Measurements from ENCODE around the gene SLC36A4. TPM values are rescaled to one million over a fixed set of nuclear protein-coding genes. Genes with fewer than 3 reads are reported as not detected.

The SLC36A4 gene
- total and polyA plus RNA-seq, 2 donors from 2014 or later, result 8.2 to 19.4 TPM

- Histone ChIP-seq H3K4me3 (ENCODE audit: low read length in 3 of 3) (no peak overlapping the region), H3K36me3 (ENCODE audit: control insufficient read depth in 2 of 3, insufficient read depth in 3 of 3, low read length in 3 of 3) (peaks cover 0 to 4% (median 0%) of the 10 kb centered on the region in 3 donors), H3K27me3 (ENCODE audit: control insufficient read depth, insufficient read depth, low read length) (no peaks in the 10 kb centered on the region), H3K9me3 (ENCODE audit: control insufficient read depth in 2 of 3, insufficient read depth in 1 of 3, low read length in 3 of 3) (no peaks in the 10 kb centered on the region), H3K4me1 (ENCODE audit: control insufficient read depth in 2 of 3, insufficient read depth in 2 of 3, low read depth in 1 of 3, low read length in 3 of 3) (no peaks in the 10 kb centered on the region), H3K9ac (ENCODE audit: low read length in 3 of 3) (no peak overlapping the region), H3K27ac (ENCODE audit: low read depth in 2 of 2, low read length in 2 of 2) (no peak overlapping the region)
- peak in 2 of 5 donors; percentile 27 to 29 for DNase-seq
- intact Hi-C loops (cut with DNase I), result no loop called here
- no peak for FAIRE-seq
- TF ChIP-seq CTCF (IDR thresholded peaks at IDR 0.05; ENCODE audit: borderline replicate concordance, extremely low read depth, insufficient read depth), result no peak
Observed at GRCh38 chr11:93166862-93167261, 30.9 kb downstream of the SLC36A4 start.

GRCh38 chr11:93166194-93166593 is 31.6 kb downstream of the SLC36A4 start:
- Histone ChIP-seq H3K9me3 (ENCODE audit: control insufficient read depth in 2 of 3, insufficient read depth in 1 of 3, low read length in 3 of 3) (no peaks in the 10 kb centered on the region), H3K4me1 (ENCODE audit: control insufficient read depth in 2 of 3, insufficient read depth in 2 of 3, low read depth in 1 of 3, low read length in 3 of 3) (no peaks in the 10 kb centered on the region), H3K4me3 (ENCODE audit: low read length in 3 of 3) (no peak overlapping the region), H3K27ac (ENCODE audit: low read depth in 2 of 2, low read length in 2 of 2) (no peak overlapping the region), H3K27me3 (ENCODE audit: control insufficient read depth, insufficient read depth, low read length) (no peaks in the 10 kb centered on the region), H3K36me3 (ENCODE audit: control insufficient read depth in 2 of 3, insufficient read depth in 3 of 3, low read length in 3 of 3) (peaks cover 0 to 4% (median 0%) of the 10 kb centered on the region in 3 donors), H3K9ac (ENCODE audit: low read length in 3 of 3) (no peak overlapping the region)
- intact Hi-C loops (cut with DNase I), result no loop called here
- no peak for DNase-seq
- FAIRE-seq, result no peak
- TF ChIP-seq CTCF (IDR thresholded peaks at IDR 0.05; ENCODE audit: borderline replicate concordance, extremely low read depth, insufficient read depth), result no peak

GRCh38 chr11:93160808-93161207 is 37.0 kb downstream of the SLC36A4 start:
- Histone ChIP-seq H3K36me3 (ENCODE audit: control insufficient read depth in 2 of 3, insufficient read depth in 3 of 3, low read length in 3 of 3) (peaks cover 0 to 4% (median 0%) of the 10 kb centered on the region in 3 donors), H3K27ac (ENCODE audit: low read depth in 2 of 2, low read length in 2 of 2) (no peak overlapping the region), H3K4me1 (ENCODE audit: control insufficient read depth in 2 of 3, insufficient read depth in 2 of 3, low read depth in 1 of 3, low read length in 3 of 3) (no peaks in the 10 kb centered on the region), H3K4me3 (ENCODE audit: low read length in 3 of 3) (no peak overlapping the region), H3K27me3 (ENCODE audit: control insufficient read depth, insufficient read depth, low read length) (no peaks in the 10 kb centered on the region), H3K9me3 (ENCODE audit: control insufficient read depth in 2 of 3, insufficient read depth in 1 of 3, low read length in 3 of 3) (no peaks in the 10 kb centered on the region), H3K9ac (ENCODE audit: low read length in 3 of 3) (no peak overlapping the region)
- DNase-seq (peak in 1 of 5 donors; percentile 19), FAIRE-seq (no peak)
- no peak for TF ChIP-seq CTCF (IDR thresholded peaks at IDR 0.05; ENCODE audit: borderline replicate concordance, extremely low read depth, insufficient read depth)
- intact Hi-C loops (cut with DNase I), result no loop called here

GRCh38 chr11:93160156-93160555 is 37.6 kb downstream of the SLC36A4 start:
- no peaks in the 10 kb centered on the region for H3K27me3 ChIP-seq (ENCODE audit: control insufficient read depth, insufficient read depth, low read length)
- intact Hi-C loops (cut with DNase I), result no loop called here
- no peak for TF ChIP-seq CTCF (IDR thresholded peaks at IDR 0.05; ENCODE audit: borderline replicate concordance, extremely low read depth, insufficient read depth)
- no peak for DNase-seq
- no peak overlapping the region for H3K4me3 ChIP-seq (ENCODE audit: low read length in 3 of 3)
- H3K36me3 ChIP-seq (ENCODE audit: control insufficient read depth in 2 of 3, insufficient read depth in 3 of 3, low read length in 3 of 3), result peaks cover 0 to 4% (median 0%) of the 10 kb centered on the region in 3 donors
- no peak overlapping the region for H3K9ac ChIP-seq (ENCODE audit: low read length in 3 of 3)
- FAIRE-seq, result no peak
- H3K4me1 ChIP-seq (ENCODE audit: control insufficient read depth in 2 of 3, insufficient read depth in 2 of 3, low read depth in 1 of 3, low read length in 3 of 3), result no peaks in the 10 kb centered on the region
- H3K9me3 ChIP-seq (ENCODE audit: control insufficient read depth in 2 of 3, insufficient read depth in 1 of 3, low read length in 3 of 3), result no peaks in the 10 kb centered on the region
- no peak overlapping the region for H3K27ac ChIP-seq (ENCODE audit: low read depth in 2 of 2, low read length in 2 of 2)

Measured in kidney (tissue), 14 donors.